ENCODE results near the gene ANG.

The ANG gene

GRCh38 chr14:20655851-20656250, 32.7 kb upstream of the ANG start:
- DNase-seq (ENCODE audit: low read depth): no peak
- TF ChIP-seq CTCF (IDR thresholded peaks at IDR 0.05; ENCODE audit: low read depth, low read length, missing control alignments): peak; percentile 42
- no peak overlapping the region for H3K4me3 ChIP-seq (ENCODE audit: low read depth, low read length)

- no peak for TF ChIP-seq CTCF (IDR thresholded peaks at IDR 0.05; ENCODE audit: low read depth, low read length, missing control alignments)
- H3K4me3 ChIP-seq (ENCODE audit: low read depth, low read length): no peak overlapping the region
- DNase-seq (ENCODE audit: low read depth): no peak
Measured at GRCh38 chr14:20656274-20656673, 32.3 kb upstream of the ANG start.

- DNase-seq (ENCODE audit: low read depth): no peak
- H3K4me3 ChIP-seq (ENCODE audit: low read depth, low read length): no peak overlapping the region
- peak; percentile 38 for TF ChIP-seq CTCF (IDR thresholded peaks at IDR 0.05; ENCODE audit: low read depth, low read length, missing control alignments)
Measured at GRCh38 chr14:20657216-20658211, 31.1 kb upstream of the ANG start.

- DNase-seq (ENCODE audit: low read depth): no peak
- TF ChIP-seq CTCF (IDR thresholded peaks at IDR 0.05; ENCODE audit: low read depth, low read length, missing control alignments): no peak
- no peak overlapping the region for H3K4me3 ChIP-seq (ENCODE audit: low read depth, low read length)
Measured at GRCh38 chr14:20658246-20658645, 30.3 kb upstream of the ANG start.

- TF ChIP-seq CTCF (IDR thresholded peaks at IDR 0.05; ENCODE audit: low read depth, low read length, missing control alignments): no peak
- DNase-seq (ENCODE audit: low read depth): no peak
- H3K4me3 ChIP-seq (ENCODE audit: low read depth, low read length): no peak overlapping the region
Measured at GRCh38 chr14:20659336-20659735, 29.2 kb upstream of the ANG start.

GRCh38 chr14:20659813-20660395, 28.7 kb upstream of the ANG start:
- no peak overlapping the region for H3K4me3 ChIP-seq (ENCODE audit: low read depth, low read length)
- DNase-seq (ENCODE audit: low read depth): no peak
- no peak for TF ChIP-seq CTCF (IDR thresholded peaks at IDR 0.05; ENCODE audit: low read depth, low read length, missing control alignments)

Data from GM12864 (cell line).